Embryonic facial prominence (tissue), 1 donor: ENCODE data around the gene BOC.

Experiments used
- DNase-seq: peaks from one replicate; pipeline ENCODE4 v3.0.0-alpha.2; 2016; ENCODE audit errors: extremely low spot score

Gene BOC

DNA sequence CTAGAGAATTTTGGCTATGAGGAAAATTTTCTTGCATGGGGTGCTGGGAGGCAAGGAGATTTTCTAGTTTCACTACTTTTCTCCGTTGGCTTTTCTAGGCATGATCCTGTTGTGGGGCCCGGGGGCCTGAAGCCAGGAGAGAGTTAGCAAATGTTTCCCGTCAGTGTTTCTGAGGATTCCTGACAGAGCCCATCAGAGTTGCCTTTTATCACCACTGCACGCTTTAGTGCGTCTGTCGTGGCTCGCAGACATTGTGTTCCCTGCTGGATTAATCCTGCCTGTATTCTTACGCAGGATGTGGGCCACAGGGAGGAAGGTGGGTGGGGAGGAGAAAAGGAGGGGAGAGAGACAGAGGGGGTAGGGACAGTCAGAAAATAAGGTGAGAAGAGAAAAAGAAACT is 18.1 kb upstream of the BOC start:
- DNase-seq, result no peak

DNA sequence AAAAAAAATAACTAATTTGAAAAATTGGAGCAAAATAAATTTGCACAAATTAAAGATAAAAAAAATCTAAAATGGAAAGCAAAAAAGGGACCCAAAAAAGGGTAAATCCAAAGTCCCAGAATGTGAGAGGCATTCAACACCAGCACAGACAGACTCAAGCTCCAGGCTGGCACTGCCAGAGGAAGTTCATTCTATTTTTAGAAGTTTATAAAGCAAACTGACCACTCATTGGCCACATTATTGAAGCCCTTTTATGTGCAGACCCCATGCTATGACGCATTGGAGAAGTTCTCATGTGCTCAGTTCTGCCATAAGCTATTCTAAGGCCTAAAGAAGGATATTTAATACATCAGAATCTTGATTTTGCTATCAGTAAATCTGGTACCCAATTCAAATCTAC is 17.6 kb upstream of the BOC start:
- no peak for DNase-seq

DNA sequence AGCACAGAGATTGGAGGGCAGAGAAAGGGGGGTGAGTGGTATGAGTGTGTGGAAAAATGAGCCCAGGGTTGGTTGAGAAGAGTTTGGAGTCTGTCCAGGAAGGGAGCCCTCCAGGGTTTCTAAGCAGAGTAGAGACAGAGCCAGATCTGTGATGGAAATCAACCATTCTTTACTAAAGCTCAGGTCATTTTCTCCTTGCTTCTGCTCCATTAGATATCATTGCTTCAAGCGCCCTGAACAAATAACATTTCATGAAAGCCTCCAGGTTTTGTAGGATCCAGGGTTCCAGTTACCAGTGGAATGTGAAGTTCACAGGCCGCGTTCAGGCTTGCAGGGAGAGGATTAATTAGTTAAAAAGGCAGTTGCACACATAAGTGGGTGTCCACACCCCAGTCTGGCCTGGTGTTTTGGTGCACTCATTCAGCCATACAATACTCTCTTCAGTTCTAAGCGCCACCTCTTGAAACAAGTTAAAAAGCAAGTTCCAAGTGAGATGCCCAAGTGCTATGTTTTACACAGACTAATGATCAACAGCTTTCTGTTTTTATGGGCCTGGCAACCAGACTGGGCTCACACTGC is 16.4 kb upstream of the BOC start:
- DNase-seq, result peak; percentile 77

DNA sequence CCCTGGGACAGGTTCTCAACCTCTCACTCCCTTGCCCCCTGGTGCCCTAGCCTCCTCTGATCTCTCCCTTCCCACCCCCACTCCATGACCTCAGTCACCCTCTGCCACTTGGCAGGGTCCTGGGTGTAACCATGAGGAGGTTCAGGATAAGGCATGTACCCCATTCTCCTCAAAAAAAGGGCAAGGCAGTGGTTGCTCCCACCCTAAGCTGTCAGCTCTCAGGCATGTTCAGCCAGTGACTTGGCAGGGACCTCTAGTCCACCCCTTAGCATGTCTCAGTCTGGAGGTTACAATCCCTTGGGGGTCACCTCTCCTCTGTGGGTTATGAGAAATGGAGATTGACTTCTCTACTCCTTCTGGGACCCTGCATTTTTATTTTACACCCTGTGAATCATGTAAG is 11.0 kb upstream of the BOC start:
- no peak for DNase-seq

DNA sequence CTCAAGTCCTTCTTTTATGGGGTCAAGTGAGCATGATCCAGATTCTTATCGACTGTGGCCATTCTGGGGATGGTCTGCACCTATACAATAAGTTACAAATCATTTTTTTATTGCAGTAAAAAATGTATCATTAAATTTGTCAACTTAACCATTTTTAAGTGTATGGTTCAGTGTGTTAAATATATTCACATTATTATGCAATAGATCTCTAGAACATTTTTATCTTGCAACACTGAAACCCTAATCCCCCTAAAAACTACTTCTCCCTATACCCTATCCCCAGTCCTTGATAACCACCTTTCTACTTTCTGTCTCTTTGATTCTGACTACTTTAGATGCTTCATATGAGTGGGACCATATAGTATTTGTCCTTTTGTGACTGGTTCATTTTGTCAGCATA is 10.4 kb upstream of the BOC start:
- no peak for DNase-seq

DNA sequence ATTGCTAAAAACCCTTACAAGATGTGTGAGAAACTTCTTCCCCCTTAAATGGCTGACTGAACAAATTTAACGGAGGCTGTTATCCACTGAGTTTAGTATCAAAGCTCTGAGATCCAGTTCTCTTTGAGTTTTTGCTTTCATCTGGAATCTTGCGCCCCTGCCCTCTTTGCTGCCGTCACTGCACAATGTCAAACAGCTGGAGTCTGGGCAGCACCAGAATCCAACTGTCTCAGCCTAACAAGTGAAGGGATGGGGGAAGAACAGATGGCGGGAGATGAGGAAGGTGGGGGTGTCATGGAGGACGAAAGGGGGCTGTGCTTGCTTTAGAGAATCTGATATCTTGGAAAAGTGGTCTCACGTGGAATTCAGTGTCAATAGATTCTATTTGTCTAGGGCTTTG is 7.0 kb upstream of the BOC start:
- DNase-seq, result no peak

DNA sequence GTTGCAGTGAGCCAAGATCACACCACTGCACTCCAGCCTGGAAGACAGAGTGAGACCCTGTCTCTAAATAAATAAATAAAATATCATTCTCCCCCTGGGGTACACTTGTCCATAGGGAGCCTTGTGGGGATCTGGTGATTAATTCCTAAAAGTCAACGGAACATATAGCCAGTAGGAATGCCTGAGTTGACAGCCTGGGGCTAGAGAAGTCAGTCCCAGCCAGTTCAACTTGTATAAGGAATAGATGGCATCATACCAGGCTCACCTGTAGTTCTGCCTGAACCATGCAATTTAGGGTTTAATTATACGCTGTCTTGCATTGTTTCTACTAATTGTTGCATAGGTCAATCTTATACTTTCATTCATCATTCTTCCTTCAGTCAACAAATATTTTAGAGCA is 5.9 kb upstream of the BOC start:
- DNase-seq, result no peak

DNA sequence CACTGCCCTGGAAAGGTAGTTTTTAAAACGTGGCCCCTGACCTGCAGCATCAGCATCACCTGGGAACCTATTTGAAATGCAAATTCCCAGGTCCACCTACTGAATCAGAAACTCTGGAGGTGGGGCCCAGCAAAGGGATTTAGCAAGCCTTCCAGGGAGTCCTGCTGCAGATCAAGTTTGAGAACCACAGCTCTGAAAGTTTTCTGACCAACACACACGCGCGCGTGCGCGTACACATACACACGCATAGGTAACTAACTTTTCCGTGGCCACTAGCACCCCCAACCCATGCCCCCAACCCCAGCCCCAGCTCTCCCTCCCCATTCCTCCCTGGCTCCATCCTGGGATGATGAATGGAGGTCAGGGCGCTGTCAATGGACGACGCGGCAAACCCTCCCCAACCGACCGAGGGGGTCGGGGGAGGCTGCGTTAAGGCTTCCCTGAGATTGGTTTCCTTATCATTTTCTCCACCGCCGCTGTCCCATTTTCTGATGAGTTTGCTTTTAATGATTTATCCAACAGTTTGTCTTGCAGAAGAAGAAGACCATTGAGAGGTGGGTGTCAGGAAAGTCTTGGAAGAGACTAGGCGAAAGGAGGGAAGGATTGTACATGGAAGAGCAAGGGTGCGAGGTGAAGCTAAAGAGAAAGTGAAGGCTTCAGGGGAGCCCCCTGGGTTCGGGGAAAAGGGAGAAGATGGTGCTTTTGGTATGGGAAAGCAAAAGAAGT is 590 bp upstream of the BOC start:
- no peak for DNase-seq

DNA sequence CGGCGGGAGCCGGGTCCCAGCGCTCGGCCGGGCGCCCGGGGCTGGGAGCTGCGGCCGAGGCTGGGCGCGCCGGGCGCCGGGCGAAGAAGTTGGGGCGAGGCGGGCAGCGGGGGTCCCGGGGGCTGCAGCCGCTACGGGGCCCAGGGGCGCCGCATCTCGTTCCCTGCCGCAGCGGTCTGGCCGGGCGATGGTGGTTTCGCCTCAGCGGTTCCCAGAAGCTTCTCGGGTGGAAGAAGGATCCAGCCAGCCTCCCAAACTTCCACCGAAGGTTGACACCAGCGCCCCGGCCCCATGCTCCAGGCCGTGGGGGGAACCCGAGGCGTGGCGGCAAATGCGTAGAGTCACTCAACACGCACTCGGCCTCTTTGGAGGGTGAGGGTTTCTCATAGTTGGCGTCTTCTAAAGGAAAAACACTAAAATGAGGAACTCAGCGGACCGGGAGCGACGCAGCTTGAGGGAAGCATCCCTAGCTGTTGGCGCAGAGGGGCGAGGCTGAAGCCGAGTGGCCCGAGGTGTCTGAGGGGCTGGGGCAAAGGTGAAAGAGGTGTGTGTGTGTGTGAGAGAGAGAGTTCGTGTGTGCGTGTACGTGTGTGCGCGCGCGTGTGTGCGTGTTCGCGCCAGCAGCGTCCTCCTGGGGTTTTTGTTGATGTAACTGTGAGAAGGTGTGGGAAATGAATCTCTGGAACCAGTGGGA is 940 bp downstream of the BOC start:
- DNase-seq, result no peak

DNA sequence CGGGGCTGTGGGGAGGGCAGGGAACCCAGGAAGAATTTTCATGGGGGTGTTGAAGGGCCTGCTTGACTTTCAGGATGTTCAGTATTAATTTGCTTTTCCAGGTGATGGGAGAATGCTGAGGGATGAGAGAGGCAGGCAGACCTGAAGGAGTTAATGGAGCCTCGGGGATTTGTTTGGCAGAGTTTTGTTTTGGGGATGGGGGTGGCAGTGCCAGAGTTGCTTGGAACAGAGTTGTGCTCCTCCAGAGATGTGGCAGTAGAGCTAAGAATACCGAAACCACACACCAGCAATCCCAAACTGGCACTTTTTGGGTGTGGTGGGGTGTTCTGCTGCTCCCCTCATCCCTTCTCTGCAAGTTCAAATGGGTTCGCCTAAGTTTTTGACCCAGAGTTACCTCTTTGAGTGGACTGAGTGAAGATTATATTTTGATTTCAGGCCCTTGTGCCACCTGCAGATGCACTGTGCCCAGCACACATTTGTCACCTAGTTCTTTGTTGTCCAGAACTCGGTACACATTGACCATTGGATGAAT is 1.6 kb downstream of the BOC start:
- no peak for DNase-seq

DNA sequence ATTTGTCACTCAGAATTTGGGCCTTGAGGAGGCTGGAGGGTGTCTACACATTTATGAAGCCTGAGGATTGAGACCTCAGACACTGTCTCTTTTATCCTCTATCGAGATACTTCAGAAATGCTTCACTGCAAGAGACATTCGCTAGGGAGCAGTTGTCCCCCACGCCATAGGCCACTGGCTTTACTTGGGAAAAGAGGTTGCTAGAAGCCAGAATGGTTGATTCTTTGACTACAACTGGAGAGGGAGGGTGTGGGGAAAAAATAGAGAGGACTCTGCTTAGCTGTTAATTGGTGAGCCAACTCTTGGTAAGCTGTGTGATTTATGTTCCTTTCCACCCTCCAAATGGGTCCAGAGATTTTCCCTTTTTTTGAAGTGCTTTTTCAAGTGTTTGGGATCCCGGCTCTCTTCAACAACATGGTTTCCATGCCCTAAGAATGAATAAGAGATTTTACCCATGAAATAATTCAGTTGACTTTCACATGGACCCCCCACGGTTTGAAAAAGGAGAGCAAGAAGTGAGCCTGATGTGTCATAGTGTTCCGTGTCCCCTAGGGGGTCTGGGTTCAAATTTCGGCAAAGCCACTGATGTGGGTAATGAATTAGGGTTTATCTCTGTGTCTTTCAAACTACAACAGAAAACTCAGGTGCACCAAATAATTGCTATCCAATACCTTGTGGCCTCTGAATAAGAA is 2.7 kb downstream of the BOC start:
- no peak for DNase-seq

DNA sequence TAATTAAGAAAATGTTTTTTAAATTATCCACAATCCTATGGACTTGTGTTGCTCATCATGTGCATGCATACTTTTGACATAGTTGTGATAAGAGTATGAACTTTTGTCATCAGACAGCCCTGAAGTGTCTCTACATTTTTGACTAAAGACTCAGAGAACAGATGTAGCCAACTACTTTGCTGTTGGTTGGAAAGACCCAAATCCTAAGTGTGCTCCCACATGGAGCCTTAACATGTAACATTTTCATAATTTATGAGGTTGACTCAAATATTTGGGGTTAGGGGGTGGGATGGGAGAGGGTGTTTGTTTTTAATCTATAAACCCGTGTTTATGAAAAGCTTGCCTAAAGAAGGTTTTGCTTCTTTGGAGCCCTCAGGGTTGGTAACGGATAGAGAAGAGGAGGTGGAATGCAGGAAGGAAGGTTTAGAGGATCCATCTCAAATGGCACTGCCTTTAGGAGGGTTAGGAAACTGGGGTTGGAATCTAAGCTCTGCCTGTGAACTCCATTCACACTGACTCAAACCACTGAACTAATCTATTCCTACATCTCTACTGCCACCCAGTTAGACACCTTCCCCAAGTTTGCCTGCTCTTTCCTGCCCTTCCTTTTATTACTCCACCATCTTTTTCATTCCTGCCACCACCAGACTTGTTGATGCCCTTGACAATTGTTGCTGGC is 3.7 kb downstream of the BOC start:
- no peak for DNase-seq

DNA sequence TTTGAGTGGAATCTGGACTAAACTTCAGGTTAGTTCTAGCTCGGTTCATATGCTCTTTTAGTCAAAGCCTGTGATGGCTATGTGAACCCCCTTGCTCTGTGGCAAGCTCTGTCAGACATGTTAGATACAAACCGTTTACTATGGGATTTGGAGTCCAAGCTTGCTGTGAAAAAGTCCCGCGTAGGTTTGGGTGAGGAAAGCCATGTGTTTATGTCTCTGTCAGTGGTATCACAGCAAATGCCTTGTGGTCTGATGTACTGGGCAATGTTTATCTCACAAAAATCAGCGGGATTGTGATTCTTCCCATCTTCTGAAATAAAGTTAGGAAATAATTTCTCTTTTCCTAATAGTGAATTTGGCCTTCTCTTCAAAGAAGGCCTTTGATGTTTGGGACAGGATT is 5.0 kb downstream of the BOC start:
- no peak for DNase-seq

DNA sequence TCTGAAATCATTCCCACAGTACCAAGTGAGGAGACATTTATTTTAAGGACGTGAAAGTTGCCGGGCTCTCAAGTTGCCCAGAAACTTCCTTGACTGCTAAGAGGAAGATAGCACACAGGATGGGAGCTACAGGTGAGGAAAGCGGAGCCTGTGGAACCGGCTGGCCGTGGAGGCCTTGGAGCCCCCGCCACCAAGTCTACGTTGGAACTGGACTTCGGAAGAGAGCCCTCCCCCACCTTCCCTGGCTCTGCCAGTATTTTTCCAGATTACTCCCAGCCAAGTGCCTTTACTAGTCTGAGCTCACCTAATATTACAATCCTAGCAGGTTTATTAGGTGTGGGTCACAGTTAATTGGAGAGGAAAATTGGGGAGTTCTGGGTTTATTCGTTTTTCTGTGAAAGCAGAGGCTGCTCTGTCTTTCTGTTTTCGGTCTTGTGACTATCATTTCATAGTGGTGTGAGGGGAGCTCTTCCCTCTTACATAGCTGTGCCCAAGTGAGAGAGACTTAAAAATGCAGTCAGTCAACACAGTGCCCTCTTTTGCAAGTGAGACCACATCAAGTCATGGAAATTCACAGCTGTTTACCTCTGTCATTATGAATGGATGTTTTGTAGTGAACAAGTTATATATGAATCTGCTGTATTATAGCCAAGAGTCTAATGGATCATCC is 6.8 kb downstream of the BOC start:
- no peak for DNase-seq

DNA sequence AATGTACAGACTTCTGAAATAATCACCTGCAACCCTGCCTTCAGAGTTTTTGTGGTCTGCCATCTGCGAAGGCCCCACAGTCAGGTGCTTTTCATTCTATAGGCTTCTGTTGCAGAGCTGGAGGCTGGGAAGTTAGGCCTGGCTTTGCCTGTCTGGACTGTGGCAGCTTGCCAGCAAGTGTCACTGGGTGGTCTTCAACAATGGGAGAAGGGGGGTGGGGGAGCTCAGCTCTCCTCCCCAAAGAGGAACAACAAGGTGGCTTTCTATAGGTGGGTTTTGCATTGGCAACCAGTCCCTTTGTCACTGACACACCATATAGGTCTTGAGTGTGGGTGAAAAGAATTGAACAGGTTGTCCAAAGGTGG is 7.3 kb downstream of the BOC start:
- DNase-seq, result no peak

DNA sequence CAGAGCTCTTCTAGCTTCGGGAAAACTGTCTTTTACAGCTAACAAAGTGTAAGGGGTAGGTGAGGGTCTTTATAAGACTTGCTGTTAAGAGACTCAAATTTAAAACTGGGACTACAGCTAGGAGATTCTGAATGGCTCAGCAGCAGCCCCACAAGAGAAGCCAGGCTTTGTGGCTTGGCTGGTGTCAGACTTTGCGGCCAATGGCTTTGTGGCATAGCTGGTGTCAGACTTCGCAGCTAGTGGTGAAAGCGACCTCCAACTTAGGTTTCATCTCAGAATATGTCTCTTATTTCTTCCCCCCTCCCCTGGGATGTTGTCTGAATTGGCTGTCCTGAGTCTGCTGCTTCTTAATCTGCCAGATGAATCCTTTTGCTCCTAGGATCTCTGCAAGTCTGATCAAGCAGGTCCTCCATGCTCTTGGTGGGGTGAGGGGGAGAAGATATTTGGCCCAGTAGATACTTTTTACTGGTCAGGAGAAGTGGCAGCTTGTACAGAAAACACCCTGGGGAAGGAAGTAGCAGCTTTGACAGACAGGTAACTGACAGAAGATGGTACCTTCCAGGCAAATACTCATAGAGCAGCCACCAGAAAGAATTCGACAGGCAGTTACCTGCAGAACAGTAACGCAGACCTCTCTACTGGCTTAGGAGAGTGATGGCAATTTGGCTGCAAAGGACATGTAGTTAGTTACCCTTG is 8.4 kb downstream of the BOC start:
- DNase-seq, result no peak

DNA sequence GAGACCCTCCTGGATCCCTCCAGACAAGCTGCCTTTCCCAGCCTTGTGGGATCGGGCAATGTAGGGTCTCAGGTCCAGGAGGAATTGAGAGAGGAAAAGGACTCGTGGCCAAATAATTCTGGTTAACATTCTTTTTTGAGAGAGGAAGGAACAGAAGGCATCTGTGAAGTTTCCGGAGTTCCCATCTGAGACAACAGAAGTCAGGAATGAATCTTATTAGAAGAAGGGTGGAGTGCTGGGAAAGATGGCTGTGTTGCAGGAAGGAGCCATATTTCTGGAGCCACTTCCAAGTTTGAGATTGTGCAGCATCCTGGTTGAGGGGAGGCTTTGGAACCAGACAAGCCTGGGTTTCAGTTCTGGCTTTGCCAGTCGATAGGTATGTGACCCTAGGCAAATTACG is 9.4 kb downstream of the BOC start:
- DNase-seq, result no peak

DNA sequence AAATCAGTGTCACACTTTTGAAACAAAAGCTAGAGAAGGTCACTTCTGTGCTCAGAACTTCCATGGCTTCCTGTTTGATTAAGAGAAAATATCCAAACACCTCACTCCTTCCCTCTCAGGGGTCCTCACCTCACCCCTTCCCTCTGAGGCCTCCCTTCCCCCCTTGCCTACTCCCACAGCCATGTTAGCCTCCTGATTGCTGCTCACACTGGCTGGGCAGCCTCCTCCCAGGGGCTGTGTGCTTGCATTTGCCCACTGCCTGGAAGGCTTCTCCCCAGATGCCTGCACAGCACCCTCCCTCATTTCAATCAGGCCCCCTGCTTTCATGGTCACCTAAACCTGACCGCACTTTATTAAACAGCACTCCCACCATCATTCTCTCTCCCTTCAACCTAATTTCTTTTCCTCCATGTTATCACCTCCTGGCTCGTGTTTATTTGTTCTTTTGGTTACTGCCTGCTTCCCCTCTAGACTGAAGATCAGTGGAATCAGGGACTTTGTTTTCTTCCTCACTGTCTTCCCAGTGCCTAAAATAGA is 10.4 kb downstream of the BOC start:
- DNase-seq, result no peak

DNA sequence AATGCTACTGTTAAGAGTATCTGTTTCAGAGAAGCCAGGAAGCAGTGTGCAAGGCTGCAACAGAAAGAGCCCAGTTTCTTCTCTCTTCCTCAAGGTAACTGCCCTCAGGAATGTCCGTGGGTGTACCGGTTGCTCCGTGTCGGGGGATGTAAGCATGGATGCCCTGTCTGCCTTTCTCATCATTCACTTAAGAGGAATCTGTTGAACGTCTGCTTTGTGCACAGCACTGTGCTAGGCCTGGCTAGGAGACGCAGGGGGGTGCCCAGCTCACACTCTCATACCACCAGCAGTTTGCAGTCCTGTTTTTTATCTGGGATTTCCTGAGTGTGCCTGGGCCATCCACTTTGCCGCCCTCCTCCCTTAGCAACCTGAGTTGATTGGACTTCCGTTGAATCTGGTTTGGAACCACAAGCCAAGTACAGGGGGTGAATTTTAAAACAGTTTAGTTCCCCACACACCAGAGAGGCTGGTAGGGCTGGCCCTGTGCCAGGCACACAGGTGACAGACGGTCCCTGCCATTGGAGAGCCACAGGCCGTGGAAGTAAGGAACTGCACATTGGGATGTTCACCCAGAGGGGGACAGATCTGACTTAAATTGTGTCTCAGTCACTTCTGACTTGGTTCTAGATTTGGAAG is 11.2 kb downstream of the BOC start:
- DNase-seq, result no peak
